Kidney epithelial cell (primary cell): ENCODE measurements around the gene OBSL1. TPM values are rescaled to one million over a fixed set of nuclear protein-coding genes. Genes with fewer than 3 reads are reported as not detected.

Experiments used
- DNase-seq: peaks from one replicate; pipeline ENCODE4 v3.0.0-alpha.2; 2010; ENCODE audit warnings: low read depth
- H3K27me3 ChIP-seq: 2 replicates; pipeline ENCODE4 v1.6.0; 2011; ENCODE audit warnings: low read length; ENCODE audit not compliant: control insufficient read depth, insufficient read depth
- H3K36me3 ChIP-seq: 2 replicates; pipeline ENCODE4 v1.5.1; 2011; ENCODE audit warnings: low read length; ENCODE audit not compliant: control insufficient read depth, insufficient read depth
- H3K4me3 ChIP-seq: 2 replicates; pipeline ENCODE4 v1.5.1; 2011; ENCODE audit warnings: low read depth, mild to moderate bottlenecking, control low read depth, low read length
- CTCF ChIP-seq: IDR thresholded peaks from 2 replicates; pipeline ENCODE4 v1.5.1; 2011; ENCODE audit warnings: mild to moderate bottlenecking, moderate library complexity, low read length, control low read depth, inconsistent platforms; ENCODE audit not compliant: insufficient read depth, poor library complexity, severe bottlenecking
- total RNA-seq: library from RNA; depleted of rRNA; stranded (reverse); fragments of >200 nt; gene quantifications from 2 replicates; pipeline ENCODE4 v1.2.3, GENCODE V29; 2015

OBSL1 gene
- total RNA-seq, 1 donor from 2014 or later, result 39.8 TPM

- no peak for TF ChIP-seq CTCF
- DNase-seq, result no peak
- no peak overlapping the region for H3K4me3 ChIP-seq
- no peaks in the 10 kb centered on the region for H3K27me3 ChIP-seq
- peaks cover 1% of the 10 kb centered on the region for H3K36me3 ChIP-seq
These were observed 40.0 kb upstream of the OBSL1 start for GRCh38 chr2:219611306-219611705.

GRCh38 chr2:219609149-219609750, 37.9 kb upstream of the OBSL1 start:
- H3K4me3 ChIP-seq, result no peak overlapping the region
- no peak for DNase-seq
- peaks cover 3% of the 10 kb centered on the region for H3K36me3 ChIP-seq
- H3K27me3 ChIP-seq, result no peaks in the 10 kb centered on the region
- no peak for TF ChIP-seq CTCF

- Histone ChIP-seq H3K36me3 (peaks cover 3% of the 10 kb centered on the region), H3K4me3 (no peak overlapping the region), H3K27me3 (no peaks in the 10 kb centered on the region)
- TF ChIP-seq CTCF, result no peak
- DNase-seq, result no peak
These were observed 37.1 kb upstream of the OBSL1 start for GRCh38 chr2:219608399-219608964.

DNA sequence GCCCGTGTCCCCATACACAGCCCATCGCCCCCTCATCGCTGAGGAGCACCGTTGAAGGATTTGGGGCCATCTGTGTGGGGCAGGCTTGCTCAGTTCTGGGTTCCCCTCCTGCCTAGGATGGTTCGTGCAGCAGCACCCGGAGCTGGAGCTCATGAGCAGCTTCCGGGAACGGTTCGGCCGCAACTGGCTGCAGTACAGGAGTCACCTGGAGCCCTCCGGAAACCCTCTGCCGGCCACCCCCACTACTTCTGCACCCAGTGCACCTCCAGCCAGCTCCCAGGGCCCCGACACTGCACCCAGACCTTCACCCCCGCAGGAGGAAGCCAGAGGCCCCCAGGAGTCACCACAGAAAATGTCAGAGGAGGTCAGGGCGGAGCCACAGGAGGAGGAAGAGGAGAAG, 36.6 kb upstream of the OBSL1 start:
- no peaks in the 10 kb centered on the region for H3K27me3 ChIP-seq
- peaks cover 3% of the 10 kb centered on the region for H3K36me3 ChIP-seq
- no peak for DNase-seq

DNA sequence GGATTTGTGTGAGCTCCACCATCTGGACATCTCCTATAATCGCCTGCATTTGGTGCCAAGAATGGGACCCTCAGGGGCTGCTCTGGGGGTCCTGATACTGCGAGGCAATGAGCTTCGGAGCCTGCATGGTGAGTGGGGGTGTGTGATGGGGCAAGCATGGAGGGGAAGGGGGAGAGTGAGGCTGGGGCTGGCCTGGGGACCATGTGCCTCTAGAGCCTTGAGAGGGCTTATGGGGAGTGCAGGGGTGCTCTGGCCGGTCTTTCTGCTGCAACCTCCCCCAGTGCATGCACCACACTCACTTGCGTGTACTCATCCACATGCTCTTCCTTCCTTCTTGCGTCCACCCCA, 34.2 kb upstream of the OBSL1 start:
- no peak for TF ChIP-seq CTCF
- DNase-seq, result no peak
- Histone ChIP-seq H3K27me3 (no peaks in the 10 kb centered on the region), H3K4me3 (no peak overlapping the region), H3K36me3 (peaks cover 3% of the 10 kb centered on the region)

More for the DNA sequence above, 36.6 kb upstream of the OBSL1 start:
- TF ChIP-seq CTCF, result no peak
- H3K4me3 ChIP-seq, result no peak overlapping the region

DNA sequence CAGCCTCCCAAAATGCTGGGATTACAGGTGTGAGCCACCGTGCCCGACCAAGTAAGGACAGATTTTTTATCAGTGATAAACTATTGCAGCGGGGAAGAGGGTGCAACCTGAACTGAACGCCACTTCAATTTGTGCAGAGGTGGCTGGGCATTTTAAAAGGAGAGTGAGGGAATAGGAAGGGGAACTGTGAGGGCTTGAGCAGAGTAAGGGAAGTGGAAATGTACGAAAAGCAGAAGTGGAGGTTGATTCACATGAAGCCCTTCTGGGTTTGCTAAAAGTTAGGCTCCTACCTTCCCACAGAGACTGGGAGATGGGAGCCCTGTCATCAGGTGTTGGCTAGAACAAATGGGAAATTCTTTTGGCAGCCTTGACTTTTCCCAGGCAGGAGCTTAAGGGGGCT, 32.4 kb upstream of the OBSL1 start:
- H3K4me3 ChIP-seq, result no peak overlapping the region
- DNase-seq, result no peak
- H3K36me3 ChIP-seq, result peaks cover 3% of the 10 kb centered on the region
- TF ChIP-seq CTCF, result no peak
- H3K27me3 ChIP-seq, result no peaks in the 10 kb centered on the region
